ENCODE results near the gene ROBO2. TPM values are rescaled to one million over a fixed set of nuclear protein-coding genes. Genes with fewer than 3 reads are reported as not detected.

ROBO2 gene
- total RNA-seq, 4 donors from 2014 or later, result 0.30 to 4.3 (median 2.0) TPM

- WGBS, 2 donors, result 86 to 89% methylated on average over 1 of the region's 1 CpG
- intact Hi-C loops (cut with DNase I; ENCODE audit: low total_unique reads), result loop anchor here (10.0 kb wide), 1 partner anchor 1366 kb away; no protein-coding TSS in a partner anchor
- no peak for DNase-seq (ENCODE audit: low spot score in 2 of 2)
- TF ChIP-seq POLR2A (IDR thresholded peaks at IDR 0.05), result no peak
- no peak for TF ChIP-seq CTCF (IDR thresholded peaks at IDR 0.05)
- H3K4me3 ChIP-seq (ENCODE audit: low read depth, poor library complexity, severe bottlenecking), result no peak overlapping the region
Measured at GRCh38 chr3:77288348-77288747, 248.4 kb downstream of the ROBO2 start.

- 76% methylated on average over 5 of the region's 5 CpGs for WGBS, 2 donors
- TF ChIP-seq POLR2A (IDR thresholded peaks at IDR 0.05), result no peak
- no peak for TF ChIP-seq CTCF (IDR thresholded peaks at IDR 0.05)
- no peak overlapping the region for H3K4me3 ChIP-seq (ENCODE audit: low read depth, poor library complexity, severe bottlenecking)
- intact Hi-C loops (cut with DNase I; ENCODE audit: low total_unique reads), result no loop called here
- no peak for DNase-seq (ENCODE audit: low spot score in 2 of 2)
Measured at GRCh38 chr3:77296527-77296926, 256.6 kb downstream of the ROBO2 start.

GRCh38 chr3:77298417-77298816 is 258.5 kb downstream of the ROBO2 start:
- intact Hi-C loops (cut with DNase I; ENCODE audit: low total_unique reads), result no loop called here
- TF ChIP-seq POLR2A (IDR thresholded peaks at IDR 0.05), result no peak
- no peak for TF ChIP-seq CTCF (IDR thresholded peaks at IDR 0.05)

GRCh38 chr3:77303955-77304699 is 264.2 kb downstream of the ROBO2 start:
- TF ChIP-seq POLR2A (IDR thresholded peaks at IDR 0.05) (no peak), CTCF (IDR thresholded peaks at IDR 0.05) (no peak)
- no peak for DNase-seq (ENCODE audit: low spot score in 2 of 2)
- no peak overlapping the region for H3K4me3 ChIP-seq (ENCODE audit: low read depth, poor library complexity, severe bottlenecking)
- intact Hi-C loops (cut with DNase I; ENCODE audit: low total_unique reads), result no loop called here
- 78 to 80% methylated on average over 12 of the region's 12 CpGs for WGBS, 2 donors

More at GRCh38 chr3:77298417-77298816, 258.5 kb downstream of the ROBO2 start:
- WGBS, 2 donors, result 64 to 67% methylated on average over 1 of the region's 1 CpG
- H3K4me3 ChIP-seq (ENCODE audit: low read depth, poor library complexity, severe bottlenecking), result no peak overlapping the region
- no peak for DNase-seq (ENCODE audit: low spot score in 2 of 2)

- intact Hi-C loops (cut with DNase I; ENCODE audit: low total_unique reads), result no loop called here
- TF ChIP-seq CTCF (IDR thresholded peaks at IDR 0.05) (no peak), POLR2A (IDR thresholded peaks at IDR 0.05) (no peak)
- H3K4me3 ChIP-seq (ENCODE audit: low read depth, poor library complexity, severe bottlenecking), result no peak overlapping the region
- 80 to 97% methylated on average over 3 of the region's 3 CpGs for whole genome bisulfite sequencing, 2 donors
- no peak for DNase-seq (ENCODE audit: low spot score in 2 of 2)
Measured at GRCh38 chr3:77304700-77305021, 264.8 kb downstream of the ROBO2 start.

- intact Hi-C loops (cut with DNase I; ENCODE audit: low total_unique reads), result no loop called here
- TF ChIP-seq POLR2A (IDR thresholded peaks at IDR 0.05) (no peak), CTCF (IDR thresholded peaks at IDR 0.05) (no peak)
Measured at GRCh38 chr3:77309460-77309859, 269.6 kb downstream of the ROBO2 start.

More at GRCh38 chr3:77309460-77309859, 269.6 kb downstream of the ROBO2 start:
- no peak for DNase-seq (ENCODE audit: low spot score in 2 of 2)
- H3K4me3 ChIP-seq (ENCODE audit: low read depth, poor library complexity, severe bottlenecking), result no peak overlapping the region

Data from lower leg skin (tissue), 4 donors.